ENCODE measurements around the gene PRDM2.
A peak's percentile ranks its signal among the peaks of the same experiment; 100 is the strongest.

The PRDM2 gene

GRCh38 chr1:13723810-13724209 lies 23.8 kb downstream of the PRDM2 start (continued):
- TF ChIP-seq ZNF654 (tag by site-specific recombination; IDR thresholded peaks at IDR 0.05; ENCODE audit: low read depth): no peak

DNA sequence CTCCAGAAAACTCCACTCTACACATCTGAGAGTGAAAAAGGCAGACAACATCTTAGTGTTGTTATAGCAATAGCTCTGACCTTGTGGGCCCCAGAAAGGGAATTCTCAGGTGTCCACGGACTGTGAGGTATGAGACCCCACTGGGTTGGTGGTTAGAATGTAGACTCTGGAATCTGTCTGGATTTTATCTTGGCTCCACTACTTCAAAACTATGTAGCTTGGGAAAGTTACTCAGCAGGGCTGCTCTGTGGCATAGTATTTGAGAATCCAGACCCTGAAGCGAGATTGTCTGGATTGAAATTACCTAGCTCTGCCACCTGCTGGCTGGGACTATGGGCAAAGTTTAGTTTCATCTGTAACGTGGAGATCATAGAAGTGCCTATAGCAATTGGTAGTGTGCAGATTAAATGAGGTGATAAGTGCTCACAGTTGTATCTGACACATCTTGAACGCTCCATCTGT lies 25.8 kb downstream of the PRDM2 start:
- no peaks in the 10 kb centered on the region for H3K36me3 ChIP-seq (ENCODE audit: control insufficient read depth in 2 of 2, insufficient read depth in 1 of 2, low read length in 2 of 2)
- TF ChIP-seq RBAK (tag by site-specific recombination; IDR thresholded peaks at IDR 0.05) (no peak), ZNF433 (tag by site-specific recombination; IDR thresholded peaks at IDR 0.05; ENCODE audit: low read depth) (no peak), ZNF544 (tag by site-specific recombination; IDR thresholded peaks at IDR 0.05) (no peak), ZNF214 (tag by site-specific recombination; IDR thresholded peaks at IDR 0.05; ENCODE audit: borderline replicate concordance) (no peak), PRDM1 (tag by site-specific recombination; IDR thresholded peaks at IDR 0.05) (no peak), ZNF169 (tag by site-specific recombination; IDR thresholded peaks at IDR 0.05) (no peak), ZFHX2 (tag by site-specific recombination; conservative IDR thresholded peaks at IDR 0.05) (no peak), ZNF114 (tag by site-specific recombination; IDR thresholded peaks at IDR 0.05) (no peak), ZNF837 (tag by site-specific recombination; IDR thresholded peaks at IDR 0.05) (no peak), BCL11A (tag by site-specific recombination; IDR thresholded peaks at IDR 0.05; ENCODE audit: low read depth) (no peak), ZNF670 (tag by site-specific recombination; IDR thresholded peaks at IDR 0.05; ENCODE audit: low read depth) (no peak), HOXA7 (CRISPR knock-in tag; IDR thresholded peaks at IDR 0.05; ENCODE audit: borderline replicate concordance) (no peak), ZNF654 (tag by site-specific recombination; IDR thresholded peaks at IDR 0.05; ENCODE audit: low read depth) (peak; percentile 18; the same call in 1 of the 2 replicates), ZNF600 (tag by site-specific recombination; IDR thresholded peaks at IDR 0.05) (0 out of 2 replicates have a peak, but pooled peaks have one; percentile 28), ZNF549 (tag by site-specific recombination; IDR thresholded peaks at IDR 0.05) (no peak), ZNF660 (tag by site-specific recombination; IDR thresholded peaks at IDR 0.05) (0 out of 2 replicates have a peak, but pooled peaks have one; percentile 50), ZNF664 (tag by site-specific recombination; IDR thresholded peaks at IDR 0.05) (peak; percentile 74; the same call in 1 of the 2 replicates), ZBTB48 (tag by site-specific recombination; IDR thresholded peaks at IDR 0.05) (0 out of 2 replicates have a peak, but pooled peaks have one; percentile 49)
- TF ChIP-seq, protein P1, sequence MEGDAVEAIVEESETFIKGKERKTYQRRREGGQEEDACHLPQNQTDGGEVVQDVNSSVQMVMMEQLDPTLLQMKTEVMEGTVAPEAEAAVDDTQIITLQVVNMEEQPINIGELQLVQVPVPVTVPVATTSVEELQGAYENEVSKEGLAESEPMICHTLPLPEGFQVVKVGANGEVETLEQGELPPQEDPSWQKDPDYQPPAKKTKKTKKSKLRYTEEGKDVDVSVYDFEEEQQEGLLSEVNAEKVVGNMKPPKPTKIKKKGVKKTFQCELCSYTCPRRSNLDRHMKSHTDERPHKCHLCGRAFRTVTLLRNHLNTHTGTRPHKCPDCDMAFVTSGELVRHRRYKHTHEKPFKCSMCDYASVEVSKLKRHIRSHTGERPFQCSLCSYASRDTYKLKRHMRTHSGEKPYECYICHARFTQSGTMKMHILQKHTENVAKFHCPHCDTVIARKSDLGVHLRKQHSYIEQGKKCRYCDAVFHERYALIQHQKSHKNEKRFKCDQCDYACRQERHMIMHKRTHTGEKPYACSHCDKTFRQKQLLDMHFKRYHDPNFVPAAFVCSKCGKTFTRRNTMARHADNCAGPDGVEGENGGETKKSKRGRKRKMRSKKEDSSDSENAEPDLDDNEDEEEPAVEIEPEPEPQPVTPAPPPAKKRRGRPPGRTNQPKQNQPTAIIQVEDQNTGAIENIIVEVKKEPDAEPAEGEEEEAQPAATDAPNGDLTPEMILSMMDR (tag by site-specific recombination; IDR thresholded peaks at IDR 0.05): peak; percentile 19; the same call in 1 of the 2 replicates
- no peaks in the 10 kb centered on the region for H3K9me3 ChIP-seq (ENCODE audit: control insufficient read depth, insufficient read depth, low read depth, low read length)
- no peak overlapping the region for H3K4me3 ChIP-seq (ENCODE audit: low read depth, low read length)
- no peak overlapping the region for H3K27ac ChIP-seq (ENCODE audit: extremely low read depth, low read depth, low read length)
- CTCF ChIA-PET: interaction anchor here (0.6 to 3.2 kb wide), 16 partner anchors 9 to 1076 kb away, joined by 3 to 17 read pairs (median 5); no protein-coding TSS in a partner anchor
- POLR2A ChIA-PET: no interaction called here
- H3K4me1 ChIP-seq (ENCODE audit: control insufficient read depth, insufficient read depth, low read length): peaks cover 8% of the 10 kb centered on the region; the same call in 1 of the 2 replicates

DNA sequence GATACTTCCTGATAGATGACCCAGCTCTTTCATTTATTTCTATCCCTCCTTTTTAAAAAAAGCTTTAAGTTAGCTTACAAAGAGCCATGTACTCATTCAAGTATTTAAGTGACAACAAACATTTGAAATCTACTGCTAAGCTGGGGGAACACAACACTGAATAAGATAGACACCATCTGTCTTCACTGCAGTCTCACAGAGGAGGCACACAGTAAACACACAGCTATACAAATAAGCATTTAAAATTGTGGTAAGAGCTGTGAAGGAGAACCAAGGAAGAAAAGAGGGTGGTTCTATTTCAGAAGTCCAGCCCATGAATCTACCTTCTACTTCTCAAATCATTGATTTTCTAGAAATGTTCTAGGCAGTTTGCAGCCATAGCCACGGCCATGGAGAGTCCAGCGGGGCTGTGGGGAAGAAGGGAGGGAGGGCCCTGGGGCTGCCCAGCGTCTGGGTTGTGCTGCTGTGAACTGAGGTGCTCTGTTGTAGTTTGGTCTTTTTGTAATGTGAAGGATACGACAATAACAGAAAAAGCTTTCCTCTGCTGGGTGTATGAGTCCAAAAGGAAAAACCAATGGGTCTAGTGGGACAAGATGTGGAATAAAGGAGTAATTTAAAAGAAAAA lies 28.2 kb downstream of the PRDM2 start:
- H3K36me3 ChIP-seq (ENCODE audit: control insufficient read depth in 2 of 2, insufficient read depth in 1 of 2, low read length in 2 of 2): no peaks in the 10 kb centered on the region
- H3K4me1 ChIP-seq (ENCODE audit: control insufficient read depth, insufficient read depth, low read length): peaks cover 8% of the 10 kb centered on the region; the same call in 1 of the 2 replicates
- H3K4me3 ChIP-seq (ENCODE audit: low read depth, low read length): no peak overlapping the region
- ChIA-PET POLR2A (interaction anchor here (0.6 to 1.4 kb wide), 2 partner anchors 21 to 301 kb away, joined by 3 read pairs; no protein-coding TSS in a partner anchor), CTCF (interaction anchor here (0.6 to 3.0 kb wide), 4 partner anchors 8 to 62 kb away, joined by 3 to 8 read pairs (median 5); no protein-coding TSS in a partner anchor)
- no peak overlapping the region for H3K27ac ChIP-seq (ENCODE audit: extremely low read depth, low read depth, low read length)
- TF ChIP-seq IKZF3 (tag by site-specific recombination; IDR thresholded peaks at IDR 0.05): no peak
- TF ChIP-seq, protein P2, sequence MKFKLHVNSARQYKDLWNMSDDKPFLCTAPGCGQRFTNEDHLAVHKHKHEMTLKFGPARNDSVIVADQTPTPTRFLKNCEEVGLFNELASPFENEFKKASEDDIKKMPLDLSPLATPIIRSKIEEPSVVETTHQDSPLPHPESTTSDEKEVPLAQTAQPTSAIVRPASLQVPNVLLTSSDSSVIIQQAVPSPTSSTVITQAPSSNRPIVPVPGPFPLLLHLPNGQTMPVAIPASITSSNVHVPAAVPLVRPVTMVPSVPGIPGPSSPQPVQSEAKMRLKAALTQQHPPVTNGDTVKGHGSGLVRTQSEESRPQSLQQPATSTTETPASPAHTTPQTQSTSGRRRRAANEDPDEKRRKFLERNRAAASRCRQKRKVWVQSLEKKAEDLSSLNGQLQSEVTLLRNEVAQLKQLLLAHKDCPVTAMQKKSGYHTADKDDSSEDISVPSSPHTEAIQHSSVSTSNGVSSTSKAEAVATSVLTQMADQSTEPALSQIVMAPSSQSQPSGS (tag by site-specific recombination; IDR thresholded peaks at IDR 0.05; ENCODE audit: low read depth): no peak
- no peak for TF ChIP-seq ZEB2 (tag by site-specific recombination; IDR thresholded peaks at IDR 0.05)
- no peak for TF ChIP-seq ZXDB (tag by site-specific recombination; IDR thresholded peaks at IDR 0.05)
- TF ChIP-seq, protein P3, sequence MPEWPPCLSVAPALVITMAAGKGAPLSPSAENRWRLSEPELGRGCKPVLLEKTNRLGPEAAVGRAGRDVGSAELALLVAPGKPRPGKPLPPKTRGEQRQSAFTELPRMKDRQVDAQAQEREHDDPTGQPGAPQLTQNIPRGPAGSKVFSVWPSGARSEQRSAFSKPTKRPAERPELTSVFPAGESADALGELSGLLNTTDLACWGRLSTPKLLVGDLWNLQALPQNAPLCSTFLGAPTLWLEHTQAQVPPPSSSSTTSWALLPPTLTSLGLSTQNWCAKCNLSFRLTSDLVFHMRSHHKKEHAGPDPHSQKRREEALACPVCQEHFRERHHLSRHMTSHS (tag by site-specific recombination; IDR thresholded peaks at IDR 0.05): no peak
- TF ChIP-seq ZNF174 (tag by site-specific recombination; IDR thresholded peaks at IDR 0.05): no peak
- TF ChIP-seq TCF7L2 (IDR thresholded peaks at IDR 0.05; ENCODE audit: borderline replicate concordance, low read depth, low read length): no peak
- TF ChIP-seq OVOL3 (tag by site-specific recombination; IDR thresholded peaks at IDR 0.05): no peak
- TF ChIP-seq YY1 (tag by site-specific recombination; IDR thresholded peaks at IDR 0.05): no peak
- H3K9me3 ChIP-seq (ENCODE audit: control insufficient read depth, insufficient read depth, low read depth, low read length): no peaks in the 10 kb centered on the region

Measured in HEK293 (cell line).